KOPT-K1 (cell line): ENCODE measurements around the gene PAEP.

Source experiments
- H3K27ac ChIP-seq: fragments of 200-600 bp; sonication (generic); 2 replicates; pipeline ENCODE4 v1.5.1; 2016; ENCODE audit warnings: antibody characterized with exemption, mild to moderate bottlenecking, low read depth, low read length; ENCODE audit not compliant: poor library complexity, severe bottlenecking
- H3K36me3 ChIP-seq: fragments of 200-600 bp; sonication (generic); 2 replicates; pipeline ENCODE4 v1.5.1; 2017; ENCODE audit warnings: antibody characterized with exemption, mild to moderate bottlenecking, low read length, moderate library complexity; ENCODE audit not compliant: insufficient read depth
- H3K9me3 ChIP-seq: fragments of 200-600 bp; sonication (generic); 2 replicates; pipeline ENCODE4 v1.5.1; 2017; ENCODE audit warnings: antibody characterized with exemption, low read length, mild to moderate bottlenecking; ENCODE audit not compliant: insufficient read depth, poor library complexity, severe bottlenecking

Gene PAEP

DNA sequence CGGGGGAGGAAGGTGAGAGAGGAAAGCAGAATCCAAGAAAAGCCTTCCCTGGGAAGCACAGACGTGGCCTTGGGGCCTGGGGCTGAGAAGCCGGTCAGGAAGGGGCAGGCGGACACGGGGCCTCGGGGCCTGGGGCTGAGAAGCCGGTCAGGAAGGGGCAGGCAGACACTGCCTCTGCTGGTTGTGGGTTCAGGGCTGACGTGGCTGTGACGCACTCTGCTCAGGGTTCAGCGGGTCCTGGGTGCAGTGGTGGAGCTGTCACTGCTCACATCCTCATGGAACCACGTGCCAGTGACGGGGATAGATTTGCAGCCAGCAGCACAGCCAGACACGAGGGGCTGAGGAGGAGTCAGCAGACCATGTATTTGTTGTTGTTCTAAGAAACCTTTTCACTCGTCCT is 12.8 kb downstream of the PAEP start:
- H3K27ac ChIP-seq = no peak overlapping the region
- H3K36me3 ChIP-seq = no peaks in the 10 kb centered on the region
- peaks cover 3% of the 10 kb centered on the region for H3K9me3 ChIP-seq

DNA sequence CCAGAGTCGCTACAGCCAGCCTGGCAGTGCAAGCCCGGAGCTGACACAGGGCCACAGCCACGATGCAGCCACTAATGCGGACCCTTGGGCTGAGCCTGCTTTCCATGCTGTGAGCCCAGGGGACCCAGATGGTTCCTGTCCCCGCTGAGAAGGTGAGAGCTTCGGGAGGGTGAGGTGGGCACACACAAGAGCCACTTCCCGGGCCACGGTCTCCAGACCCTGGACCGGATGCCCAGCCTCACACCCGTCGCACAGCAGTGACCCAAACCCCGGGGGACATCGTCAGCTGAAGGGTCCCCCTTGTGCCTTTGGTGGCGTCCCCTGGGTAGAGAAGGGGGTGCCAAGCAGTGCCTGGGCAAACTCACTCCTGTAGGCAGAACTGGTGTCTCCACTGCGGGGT is 13.4 kb downstream of the PAEP start:
- Histone ChIP-seq H3K27ac (no peak overlapping the region), H3K9me3 (no peaks in the 10 kb centered on the region), H3K36me3 (no peaks in the 10 kb centered on the region)

GRCh38 chr9:135575995-135576631 is 14.6 kb downstream of the PAEP start:
- no peaks in the 10 kb centered on the region for H3K36me3 ChIP-seq
- H3K27ac ChIP-seq = no peak overlapping the region

DNA sequence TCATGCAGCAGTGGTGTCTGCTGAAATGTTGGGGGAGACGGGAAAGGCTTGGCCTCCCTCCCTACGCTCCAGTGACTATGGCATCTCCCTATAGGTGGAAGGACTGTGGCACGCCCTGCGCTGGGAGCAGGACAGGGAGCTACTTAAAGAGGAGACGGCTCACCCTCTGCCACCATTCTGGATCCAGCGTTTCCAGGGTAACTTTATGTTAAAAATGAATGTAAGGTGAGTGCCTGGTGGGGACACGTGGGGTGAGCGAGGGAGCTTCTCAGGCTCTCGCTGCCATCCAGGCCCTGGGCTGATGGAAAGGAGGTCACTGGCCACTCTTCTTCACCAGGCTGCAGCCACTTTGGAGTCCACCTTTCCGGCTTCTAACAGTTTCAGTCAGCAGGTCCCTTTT is 15.7 kb downstream of the PAEP start:
- H3K36me3 ChIP-seq = no peaks in the 10 kb centered on the region
- no peak overlapping the region for H3K27ac ChIP-seq
- no peaks in the 10 kb centered on the region for H3K9me3 ChIP-seq

More at GRCh38 chr9:135575995-135576631, 14.6 kb downstream of the PAEP start:
- H3K9me3 ChIP-seq = no peaks in the 10 kb centered on the region

- Histone ChIP-seq H3K9me3 (no peaks in the 10 kb centered on the region), H3K27ac (no peak overlapping the region), H3K36me3 (no peaks in the 10 kb centered on the region)
Observed at GRCh38 chr9:135579356-135579755, 17.8 kb downstream of the PAEP start.

GRCh38 chr9:135579889-135580660 is 18.5 kb downstream of the PAEP start:
- Histone ChIP-seq H3K9me3 (no peaks in the 10 kb centered on the region), H3K27ac (no peak overlapping the region), H3K36me3 (no peaks in the 10 kb centered on the region)

DNA sequence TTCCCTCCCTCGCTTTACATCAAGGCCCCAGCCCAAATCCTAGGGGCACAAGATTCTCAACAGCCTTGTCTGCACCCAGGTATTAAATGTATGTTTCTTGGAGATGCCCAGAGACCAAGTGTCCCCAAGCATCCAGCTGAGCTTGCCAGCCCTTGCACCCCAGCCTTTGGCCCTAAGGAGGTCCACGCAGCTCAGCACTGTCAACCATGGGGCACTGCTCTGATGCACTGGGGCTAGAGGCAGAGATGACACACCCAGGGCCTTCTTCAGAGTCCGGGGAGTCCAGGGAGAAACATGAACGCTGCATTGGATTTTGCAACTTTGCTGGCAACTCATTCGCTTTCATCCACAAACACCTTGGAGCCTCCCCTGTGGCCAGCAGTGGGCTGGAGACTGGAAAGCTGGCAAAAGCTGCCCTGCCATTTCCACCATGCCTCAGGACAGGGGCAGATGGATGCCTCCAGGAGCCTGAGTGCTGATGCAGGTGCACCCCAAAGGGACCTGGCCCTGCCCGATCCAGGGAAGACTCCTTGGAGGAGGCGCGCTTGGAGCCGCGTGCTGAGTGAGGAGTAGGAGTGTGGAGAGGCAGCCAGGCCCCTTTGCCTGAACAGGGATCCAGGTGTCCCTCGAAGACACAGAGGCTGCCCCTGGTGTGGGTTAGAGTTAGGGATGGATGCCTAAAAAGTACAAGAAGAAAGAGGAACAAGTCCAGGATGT is 19.3 kb downstream of the PAEP start:
- H3K9me3 ChIP-seq = no peaks in the 10 kb centered on the region
- H3K36me3 ChIP-seq = no peaks in the 10 kb centered on the region
- H3K27ac ChIP-seq = no peak overlapping the region

- Histone ChIP-seq H3K9me3 (no peaks in the 10 kb centered on the region), H3K36me3 (no peaks in the 10 kb centered on the region), H3K27ac (no peak overlapping the region)
Observed at GRCh38 chr9:135581636-135582426, 20.3 kb downstream of the PAEP start.

GRCh38 chr9:135582541-135582940 is 21.0 kb downstream of the PAEP start:
- no peaks in the 10 kb centered on the region for H3K9me3 ChIP-seq
- H3K27ac ChIP-seq = no peak overlapping the region
- no peaks in the 10 kb centered on the region for H3K36me3 ChIP-seq

- H3K9me3 ChIP-seq = no peaks in the 10 kb centered on the region
- no peaks in the 10 kb centered on the region for H3K36me3 ChIP-seq
- no peak overlapping the region for H3K27ac ChIP-seq
Observed at GRCh38 chr9:135582966-135583687, 21.6 kb downstream of the PAEP start.

DNA sequence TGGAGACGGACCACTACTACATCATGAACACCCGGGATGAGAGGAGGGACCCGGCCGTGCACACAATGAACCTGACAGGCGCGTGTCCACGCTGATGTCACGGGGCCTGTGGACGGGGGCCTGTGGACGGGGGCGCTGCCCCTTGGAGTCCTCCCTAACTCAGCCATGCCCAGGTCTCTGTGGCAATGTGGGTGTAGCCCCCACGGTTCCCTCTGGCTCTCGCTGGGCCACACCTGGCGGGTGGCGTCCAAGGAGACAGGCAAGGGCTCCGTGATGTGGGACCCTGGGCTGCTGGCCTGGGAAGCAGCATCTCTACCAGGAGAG is 22.1 kb downstream of the PAEP start:
- H3K36me3 ChIP-seq = no peaks in the 10 kb centered on the region
- no peaks in the 10 kb centered on the region for H3K9me3 ChIP-seq
- H3K27ac ChIP-seq = no peak overlapping the region

DNA sequence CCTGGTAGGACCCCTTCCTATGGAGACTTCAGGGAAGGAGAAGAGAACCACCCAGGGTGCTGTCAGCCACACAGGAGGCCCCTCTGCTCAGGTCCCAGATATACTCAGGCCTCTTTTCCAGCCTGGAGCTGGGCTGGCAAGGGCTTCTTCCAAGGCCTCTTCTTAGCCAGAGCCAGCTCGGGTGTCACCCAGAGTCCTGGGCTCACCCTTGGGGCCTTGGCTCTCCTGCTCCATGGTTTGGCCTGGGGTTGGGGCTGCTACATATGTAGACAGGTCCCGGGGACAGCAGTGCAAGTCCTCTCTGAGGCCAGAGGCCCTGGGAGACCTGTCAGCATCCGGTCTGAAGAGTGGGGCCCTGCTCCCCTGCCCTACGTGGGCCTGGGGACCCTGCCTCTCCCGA is 22.8 kb downstream of the PAEP start:
- Histone ChIP-seq H3K36me3 (no peaks in the 10 kb centered on the region), H3K27ac (no peak overlapping the region), H3K9me3 (no peaks in the 10 kb centered on the region)

DNA sequence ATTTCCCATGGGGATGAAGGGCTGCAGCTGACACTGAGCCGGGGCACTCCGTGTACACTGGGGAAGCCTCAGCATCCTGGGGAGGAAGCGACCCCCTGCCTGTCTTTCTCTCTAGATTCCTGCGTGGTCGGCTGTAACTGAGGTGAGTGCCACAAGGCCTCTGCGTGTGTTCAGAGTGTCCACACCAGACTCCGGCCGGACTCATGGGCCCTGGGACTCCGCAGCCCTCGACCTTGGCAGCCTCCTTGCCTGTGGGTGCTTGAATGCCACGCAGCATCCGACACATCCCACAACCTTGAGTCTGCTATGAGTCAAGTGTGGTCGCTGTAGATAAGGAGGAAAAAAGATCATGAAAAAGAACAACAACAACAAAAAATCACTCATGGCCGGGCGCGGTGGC is 23.4 kb downstream of the PAEP start:
- no peaks in the 10 kb centered on the region for H3K9me3 ChIP-seq
- no peak overlapping the region for H3K27ac ChIP-seq
- no peaks in the 10 kb centered on the region for H3K36me3 ChIP-seq

GRCh38 chr9:135586601-135587109 is 25.1 kb downstream of the PAEP start:
- Histone ChIP-seq H3K27ac (no peak overlapping the region), H3K9me3 (no peaks in the 10 kb centered on the region), H3K36me3 (no peaks in the 10 kb centered on the region)
